PC-9 (cell line): Measurements from ENCODE around the gene KLK14.

Experiments used
- EZH2 ChIP-seq: fragments of 200-600 bp; sonication (generic); IDR thresholded peaks from 2 replicates; pipeline ENCODE4 v1.8.0; 2017; ENCODE audit warnings: antibody characterized with exemption, low read depth
- TF ChIP-seq, protein P1 (sequence below): fragments of 200-600 bp; sonication (generic); conservative IDR thresholded peaks from 2 replicates; pipeline ENCODE4 v1.6.1; 2017; ENCODE audit warnings: mixed run types, antibody characterized with exemption, mild to moderate bottlenecking, moderate library complexity

DNA sequence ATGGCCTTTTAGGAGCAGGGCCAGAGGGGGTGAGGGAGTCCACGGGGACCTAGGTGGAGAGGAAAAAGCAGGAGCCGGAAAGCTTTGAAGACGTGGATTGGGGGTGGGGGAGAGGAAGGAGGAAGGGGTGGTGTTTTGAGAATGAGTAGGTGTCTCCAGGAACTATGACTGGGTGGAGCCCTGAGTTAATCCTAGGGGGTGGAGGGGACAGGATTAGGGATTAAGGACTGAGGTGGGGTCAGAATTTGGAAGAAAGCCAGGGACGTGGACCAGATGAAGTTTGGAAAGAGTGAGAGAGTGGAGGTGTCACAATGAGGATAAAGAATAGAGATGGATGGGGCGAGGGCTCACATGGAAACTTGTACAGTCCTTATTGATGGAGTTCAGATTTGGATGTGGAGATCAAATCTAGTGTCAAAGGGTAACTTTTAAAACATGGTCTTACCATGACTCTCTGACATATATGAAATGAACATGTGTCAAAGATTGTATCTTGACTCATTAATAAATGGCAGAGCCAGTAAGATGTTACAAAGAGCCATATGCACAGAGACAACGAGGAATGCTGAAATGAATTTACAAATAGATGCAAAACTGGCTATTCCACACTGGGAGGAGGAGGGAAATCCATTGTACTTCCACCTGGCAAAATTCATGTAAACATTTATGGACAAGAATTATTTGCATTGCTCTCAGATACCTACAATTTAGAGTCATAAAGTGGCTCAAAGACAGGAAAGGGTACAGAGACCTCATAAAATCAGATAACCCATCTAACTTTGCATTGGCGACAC is 16.1 kb downstream of the KLK14 start:
- TF ChIP-seq, protein P1, sequence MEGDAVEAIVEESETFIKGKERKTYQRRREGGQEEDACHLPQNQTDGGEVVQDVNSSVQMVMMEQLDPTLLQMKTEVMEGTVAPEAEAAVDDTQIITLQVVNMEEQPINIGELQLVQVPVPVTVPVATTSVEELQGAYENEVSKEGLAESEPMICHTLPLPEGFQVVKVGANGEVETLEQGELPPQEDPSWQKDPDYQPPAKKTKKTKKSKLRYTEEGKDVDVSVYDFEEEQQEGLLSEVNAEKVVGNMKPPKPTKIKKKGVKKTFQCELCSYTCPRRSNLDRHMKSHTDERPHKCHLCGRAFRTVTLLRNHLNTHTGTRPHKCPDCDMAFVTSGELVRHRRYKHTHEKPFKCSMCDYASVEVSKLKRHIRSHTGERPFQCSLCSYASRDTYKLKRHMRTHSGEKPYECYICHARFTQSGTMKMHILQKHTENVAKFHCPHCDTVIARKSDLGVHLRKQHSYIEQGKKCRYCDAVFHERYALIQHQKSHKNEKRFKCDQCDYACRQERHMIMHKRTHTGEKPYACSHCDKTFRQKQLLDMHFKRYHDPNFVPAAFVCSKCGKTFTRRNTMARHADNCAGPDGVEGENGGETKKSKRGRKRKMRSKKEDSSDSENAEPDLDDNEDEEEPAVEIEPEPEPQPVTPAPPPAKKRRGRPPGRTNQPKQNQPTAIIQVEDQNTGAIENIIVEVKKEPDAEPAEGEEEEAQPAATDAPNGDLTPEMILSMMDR: no peak
- no peak for TF ChIP-seq EZH2
